Measurements from ENCODE around the gene FCER2. TPM values are rescaled to one million over a fixed set of nuclear protein-coding genes. Genes with fewer than 3 reads are reported as not detected.
A peak's percentile ranks its signal among the peaks of the same experiment; 100 is the strongest.

The FCER2 gene
- total and polyA plus RNA-seq, 2 of the 13 experiments (the other 11 are each of a cell fraction or from before 2014, with no cell fraction given) = not detected

- TF ChIP-seq ZNF484 (CRISPR knock-in tag; IDR thresholded peaks at IDR 0.05; ENCODE audit: borderline replicate concordance, low read depth) (no peak), ZNF724P (CRISPR knock-in tag; IDR thresholded peaks at IDR 0.05; ENCODE audit: borderline replicate concordance) (0 out of 2 replicates have a peak, but pooled peaks have one; percentile 21), RBAK (CRISPR knock-in tag; IDR thresholded peaks at IDR 0.05) (0 out of 2 replicates have a peak, but pooled peaks have one; percentile 22), ZZZ3 (CRISPR knock-in tag; IDR thresholded peaks at IDR 0.05; ENCODE audit: borderline replicate concordance) (no peak), RARA (CRISPR knock-in tag; IDR thresholded peaks at IDR 0.05) (0 out of 2 replicates have a peak, but pooled peaks have one; percentile 27), FOXO1 (CRISPR knock-in tag; IDR thresholded peaks at IDR 0.05) (no peak), RAD21 (CRISPR knock-in tag; IDR thresholded peaks at IDR 0.05) (peak; percentile 36; the same call in 1 of the 2 replicates), HOXA3 (CRISPR knock-in tag; IDR thresholded peaks at IDR 0.05) (peak; percentile 17; the same call in 1 of the 2 replicates), SATB2 (CRISPR knock-in tag; IDR thresholded peaks at IDR 0.05) (no peak), HNRNPL (IDR thresholded peaks at IDR 0.05; ENCODE audit: low read depth, low read length) (0 out of 2 replicates have a peak, but pooled peaks have one; percentile 32), MED8 (CRISPR knock-in tag; IDR thresholded peaks at IDR 0.05; ENCODE audit: insufficient replicate concordance) (no peak), ZNF558 (CRISPR knock-in tag; IDR thresholded peaks at IDR 0.05; ENCODE audit: borderline replicate concordance) (0 out of 2 replicates have a peak, but pooled peaks have one; percentile 16), ZNF501 (CRISPR knock-in tag; IDR thresholded peaks at IDR 0.05) (no peak; the same call in 1 of the 2 replicates), CEBPB (IDR thresholded peaks at IDR 0.05; ENCODE audit: borderline replicate concordance, low read depth, low read length) (peak; percentile 94), SP4 (CRISPR knock-in tag; IDR thresholded peaks at IDR 0.05) (no peak), GFI1 (CRISPR knock-in tag; IDR thresholded peaks at IDR 0.05; ENCODE audit: borderline replicate concordance) (peak; percentile 33; the same call in 1 of the 2 replicates), RXRB (CRISPR knock-in tag; IDR thresholded peaks at IDR 0.05; ENCODE audit: borderline replicate concordance) (peak; percentile 47; the same call in 1 of the 2 replicates), MXD4 (CRISPR knock-in tag; IDR thresholded peaks at IDR 0.05) (no peak), ZBTB4 (CRISPR knock-in tag; IDR thresholded peaks at IDR 0.05; ENCODE audit: borderline replicate concordance) (no peak)
- TF ChIP-seq, protein P1, sequence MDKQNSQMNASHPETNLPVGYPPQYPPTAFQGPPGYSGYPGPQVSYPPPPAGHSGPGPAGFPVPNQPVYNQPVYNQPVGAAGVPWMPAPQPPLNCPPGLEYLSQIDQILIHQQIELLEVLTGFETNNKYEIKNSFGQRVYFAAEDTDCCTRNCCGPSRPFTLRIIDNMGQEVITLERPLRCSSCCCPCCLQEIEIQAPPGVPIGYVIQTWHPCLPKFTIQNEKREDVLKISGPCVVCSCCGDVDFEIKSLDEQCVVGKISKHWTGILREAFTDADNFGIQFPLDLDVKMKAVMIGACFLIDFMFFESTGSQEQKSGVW (CRISPR knock-in tag; IDR thresholded peaks at IDR 0.05; ENCODE audit: borderline replicate concordance) = no peak
- TF ChIP-seq, protein P2, sequence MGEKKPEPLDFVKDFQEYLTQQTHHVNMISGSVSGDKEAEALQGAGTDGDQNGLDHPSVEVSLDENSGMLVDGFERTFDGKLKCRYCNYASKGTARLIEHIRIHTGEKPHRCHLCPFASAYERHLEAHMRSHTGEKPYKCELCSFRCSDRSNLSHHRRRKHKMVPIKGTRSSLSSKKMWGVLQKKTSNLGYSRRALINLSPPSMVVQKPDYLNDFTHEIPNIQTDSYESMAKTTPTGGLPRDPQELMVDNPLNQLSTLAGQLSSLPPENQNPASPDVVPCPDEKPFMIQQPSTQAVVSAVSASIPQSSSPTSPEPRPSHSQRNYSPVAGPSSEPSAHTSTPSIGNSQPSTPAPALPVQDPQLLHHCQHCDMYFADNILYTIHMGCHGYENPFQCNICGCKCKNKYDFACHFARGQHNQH (CRISPR knock-in tag; IDR thresholded peaks at IDR 0.05) = no peak
- TF ChIP-seq, protein P3, sequence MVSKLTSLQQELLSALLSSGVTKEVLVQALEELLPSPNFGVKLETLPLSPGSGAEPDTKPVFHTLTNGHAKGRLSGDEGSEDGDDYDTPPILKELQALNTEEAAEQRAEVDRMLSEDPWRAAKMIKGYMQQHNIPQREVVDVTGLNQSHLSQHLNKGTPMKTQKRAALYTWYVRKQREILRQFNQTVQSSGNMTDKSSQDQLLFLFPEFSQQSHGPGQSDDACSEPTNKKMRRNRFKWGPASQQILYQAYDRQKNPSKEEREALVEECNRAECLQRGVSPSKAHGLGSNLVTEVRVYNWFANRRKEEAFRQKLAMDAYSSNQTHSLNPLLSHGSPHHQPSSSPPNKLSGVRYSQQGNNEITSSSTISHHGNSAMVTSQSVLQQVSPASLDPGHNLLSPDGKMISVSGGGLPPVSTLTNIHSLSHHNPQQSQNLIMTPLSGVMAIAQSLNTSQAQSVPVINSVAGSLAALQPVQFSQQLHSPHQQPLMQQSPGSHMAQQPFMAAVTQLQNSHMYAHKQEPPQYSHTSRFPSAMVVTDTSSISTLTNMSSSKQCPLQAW (CRISPR knock-in tag; IDR thresholded peaks at IDR 0.05) = peak; percentile 54
These were observed 20.4 kb downstream of the FCER2 start (continued) for GRCh38 chr19:7681340-7682174.
